Heart left ventricle (tissue), 13 donors: ENCODE results near the gene AXIN1.

Source experiments
- CTCF ChIP-seq, 12 donors: fragments of 200-600 bp; sonication (generic) in 4 of 12; IDR thresholded peaks; one replicate each; pipeline versions ENCODE4 v1.5.0 to v1.8.0; 2018 to 2022; ENCODE audit warnings: antibody characterized with exemption in 12 of 12, mild to moderate bottlenecking in 5 of 12
- POLR2A ChIP-seq, 2 donors: fragments of 450-650 bp; IDR thresholded peaks; one replicate each; pipeline ENCODE4 v1.6.1; 2017; ENCODE audit warnings: antibody characterized with exemption in 2 of 2, mild to moderate bottlenecking in 2 of 2, moderate library complexity in 2 of 2
- donor health status: ischemic (EF 13 %, LVEDD 7.1; RV severe dilation, severe dysfunction).
- donor health status: DM: no; HTN: yes; CAD: no.
- donor health status: DM: no; HTN: no; CAD: no.
- donor health status: ischemic (EF 25% LVEDD 6.9; RV normal size, moderate dysfunction).
- donor health status: ischemic (EF 25% LVEDD 5.7; RV mildly dilated, moderate dysfunction).
- donor health status: ischemic (EF 35%, LVEDD 5.7; RV mildly dilated, moderate dysfunction).
- donor health status: nonischemic (EF 11% LVEDD 7.7; RV severe dilation, severe dysfunction).
- donor health status: DM: yes; HTN: yes; CAD: no.
- donor health status: PGD.
- donor health status: ischemic (EF 29% LVEDD 5.4; RV normal size, mild dysfunction).
- donor health status: nonischemic (EF 23%, LVEDD 6.1; RV moderate dilation, normal function).

- TF ChIP-seq CTCF (IDR thresholded peaks at IDR 0.05), result no peak
- no peak for TF ChIP-seq POLR2A (IDR thresholded peaks at IDR 0.05)
Measured at GRCh38 chr16:266258-267164, 86.0 kb downstream of the AXIN1 start.
